Transverse colon (tissue), 4 donors: ENCODE data around the gene YTHDF2.

Experiments
- CTCF ChIP-seq, 5 experiments: fragments of 200-600 bp in 3 of 5; fragments of 450-650 bp in 2 of 5; sonication (generic) in 3 of 5; IDR thresholded peaks; 1 replicate in 2 of 5; 2 replicates in 3 of 5; pipeline ENCODE4 v1.5.1; 2016 to 2017; ENCODE audit warnings: antibody characterized with exemption in 5 of 5, inconsistent platforms in 3 of 5, mild to moderate bottlenecking in 2 of 5, moderate library complexity in 1 of 5
- EP300 ChIP-seq: sonication (generic); formaldehyde crosslinking; IDR thresholded peaks from one replicate; pipeline ENCODE4 v1.6.1; 2017; ENCODE audit warnings: antibody characterized with exemption, low read depth
- POLR2A ChIP-seq: fragments of 450-650 bp; IDR thresholded peaks from one replicate; pipeline ENCODE4 v1.6.1; 2016; ENCODE audit warnings: antibody characterized with exemption, mild to moderate bottlenecking, moderate library complexity
- POLR2AphosphoS5 ChIP-seq, 3 donors: sonication (generic); formaldehyde crosslinking; IDR thresholded peaks; one replicate each; pipeline ENCODE4 v1.6.1; 2016; ENCODE audit warnings: antibody characterized with exemption in 3 of 3

- TF ChIP-seq CTCF (IDR thresholded peaks at IDR 0.05), result no peak
- TF ChIP-seq POLR2A, result no peak
- TF ChIP-seq EP300, result no peak
- no peak for TF ChIP-seq POLR2AphosphoS5 (IDR thresholded peaks at IDR 0.05)
Observed at GRCh38 chr1:28779751-28780408, 43.1 kb downstream of the YTHDF2 start.
